Dedifferentiated amniotic fluid mesenchymal stem cell (primary cell): ENCODE data around the gene NEDD9.

Experiments used
- DNase-seq: peaks from one replicate; pipeline ENCODE4 v3.0.0-alpha.2; 2016; ENCODE audit errors: extremely low spot score

The NEDD9 gene

DNA sequence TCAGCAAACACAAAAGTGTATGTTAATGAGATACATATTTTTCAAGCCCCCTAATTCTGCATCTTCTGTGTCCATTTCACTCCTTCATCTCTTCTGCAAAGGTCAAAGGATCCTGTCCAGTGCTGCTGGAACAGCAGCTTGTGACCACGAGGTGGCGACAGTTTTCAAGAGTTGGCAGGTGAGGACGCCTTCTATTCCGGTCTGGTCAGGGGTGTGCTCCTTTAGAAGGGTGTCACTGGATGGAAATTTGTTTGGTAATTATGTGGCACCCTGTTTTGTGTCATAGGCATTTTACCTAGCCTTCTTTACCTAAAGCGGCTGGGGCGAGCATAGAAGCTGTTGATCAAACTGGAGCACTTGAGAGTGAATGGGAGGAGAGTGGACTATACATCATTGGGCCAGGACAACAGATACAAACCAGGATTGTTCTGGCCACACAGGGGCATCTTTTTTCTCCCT lies 88.0 kb downstream of the NEDD9 start:
- DNase-seq: peak; percentile 58

DNA sequence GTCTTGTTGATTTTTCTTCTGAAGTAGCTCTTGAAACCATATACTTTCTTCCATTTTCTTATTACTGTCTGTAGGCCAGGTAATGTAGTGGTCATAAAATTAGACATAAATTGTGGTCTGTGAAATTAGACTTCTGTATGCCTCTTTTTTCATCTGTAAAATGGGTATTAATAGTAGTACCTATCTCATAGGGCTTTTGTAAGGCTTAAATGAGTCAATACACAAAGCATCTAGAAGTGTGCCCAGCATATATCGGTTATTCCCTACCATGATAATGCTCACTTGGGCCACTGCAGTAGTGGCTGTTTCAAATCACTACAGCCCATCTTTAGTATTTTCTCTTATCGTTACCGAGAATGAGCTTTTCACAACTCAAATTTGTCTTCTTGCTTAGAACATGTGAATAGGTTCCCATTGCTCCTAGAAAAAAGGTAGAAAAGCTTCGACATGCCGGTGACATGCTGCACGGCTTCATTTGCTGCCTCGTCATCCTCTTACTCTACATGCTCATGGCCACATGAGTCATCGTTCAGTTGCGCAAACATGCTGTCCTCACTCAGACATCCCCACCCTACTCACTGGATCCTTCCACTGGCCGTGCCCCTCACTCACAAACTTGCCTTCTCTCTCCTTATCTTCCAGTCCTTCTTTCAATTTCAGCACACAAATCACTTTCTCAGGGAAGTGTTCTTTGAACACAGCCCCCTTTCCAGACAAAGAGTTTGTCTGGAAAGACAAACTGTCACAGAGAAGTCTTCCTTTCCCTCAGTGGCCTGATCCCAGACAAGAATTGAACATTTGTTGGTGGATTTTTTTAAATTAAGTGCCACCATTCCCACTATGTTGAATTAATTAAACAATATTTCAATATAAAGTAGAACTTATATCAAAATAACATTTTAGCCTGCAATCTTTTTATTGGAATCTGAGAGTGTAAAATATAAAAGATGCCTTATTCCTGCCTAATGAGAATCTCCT lies 88.8 kb downstream of the NEDD9 start:
- no peak for DNase-seq

DNA sequence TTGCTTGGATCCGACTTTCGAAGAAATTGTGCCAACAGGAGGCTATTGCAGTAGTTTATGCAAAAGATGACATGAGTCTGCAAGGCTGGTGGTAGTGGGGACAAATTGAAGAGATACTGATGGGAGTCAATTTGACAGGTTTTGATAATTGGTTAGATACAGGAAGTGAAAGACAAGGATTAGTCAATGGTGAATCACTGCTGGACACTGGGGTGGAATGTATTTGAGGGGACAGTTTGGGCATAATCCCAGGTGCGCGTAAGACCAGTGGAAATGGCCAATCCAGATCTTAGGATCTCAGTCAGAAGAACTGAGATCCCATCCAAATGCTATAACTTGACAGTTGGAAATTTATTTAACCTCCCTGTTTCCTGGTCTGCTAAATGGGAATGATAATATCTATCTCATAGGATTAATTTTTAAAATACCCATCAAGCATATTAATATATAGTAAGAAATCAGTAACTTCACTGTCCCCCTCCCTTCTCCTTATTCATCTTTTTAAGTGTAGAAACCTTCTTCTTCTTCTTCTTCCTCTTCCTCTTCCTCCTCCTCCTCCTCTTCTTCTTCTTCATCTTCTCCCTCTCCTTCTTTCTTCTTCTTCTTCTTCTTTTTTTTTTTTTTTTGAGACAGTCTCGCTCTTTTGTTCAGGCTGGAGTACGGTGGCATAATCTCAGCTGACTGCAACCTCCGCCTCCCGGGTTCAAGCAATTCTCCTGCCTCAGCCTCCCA lies 90.0 kb downstream of the NEDD9 start:
- DNase-seq: no peak

GRCh38 chr6:11141295-11141694 lies 91.2 kb downstream of the NEDD9 start:
- no peak for DNase-seq

GRCh38 chr6:11140056-11140455 lies 92.4 kb downstream of the NEDD9 start:
- DNase-seq: no peak

DNA sequence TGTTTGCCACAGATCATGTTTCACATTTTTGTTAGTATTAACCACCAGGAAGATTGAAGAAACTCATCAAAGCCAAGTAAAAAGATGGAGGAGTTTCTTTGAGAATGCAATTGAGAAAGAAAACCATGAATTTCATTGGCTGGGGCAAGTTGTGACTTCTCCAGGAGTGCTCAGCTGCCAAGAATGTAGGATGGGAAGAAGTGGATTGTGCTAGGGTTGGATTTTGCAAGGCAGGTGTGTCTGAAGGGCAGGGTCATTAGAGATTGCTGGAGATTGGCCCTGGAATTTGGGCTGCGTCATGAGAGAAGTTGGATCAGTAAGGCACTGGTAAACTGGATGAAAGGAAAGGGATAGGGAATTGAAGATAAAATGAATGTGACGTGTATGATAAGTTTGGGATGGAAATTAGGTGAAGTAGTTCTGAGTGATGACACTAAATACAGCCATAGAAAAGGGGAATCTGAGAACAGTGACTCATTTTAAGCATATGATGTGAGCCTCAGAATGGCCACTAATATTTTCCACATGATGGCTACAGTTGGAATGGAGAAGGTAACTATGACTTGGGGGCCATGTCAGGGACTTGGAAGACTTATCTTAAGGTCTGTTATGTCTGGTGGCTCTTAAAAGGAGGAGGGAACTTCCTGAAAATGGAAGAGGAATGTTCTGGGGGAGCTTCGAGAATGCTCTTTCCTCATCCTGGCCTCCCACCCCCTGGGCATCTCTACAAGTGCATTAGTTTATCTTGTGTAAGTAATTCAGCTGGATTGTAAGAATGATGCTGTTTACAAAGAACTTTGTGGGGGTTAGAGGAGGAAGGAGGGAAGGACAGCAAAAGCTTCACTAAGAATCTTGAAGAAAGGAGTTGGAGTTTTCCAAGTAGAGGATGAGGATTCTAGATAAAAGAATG lies 93.2 kb downstream of the NEDD9 start:
- DNase-seq: no peak

DNA sequence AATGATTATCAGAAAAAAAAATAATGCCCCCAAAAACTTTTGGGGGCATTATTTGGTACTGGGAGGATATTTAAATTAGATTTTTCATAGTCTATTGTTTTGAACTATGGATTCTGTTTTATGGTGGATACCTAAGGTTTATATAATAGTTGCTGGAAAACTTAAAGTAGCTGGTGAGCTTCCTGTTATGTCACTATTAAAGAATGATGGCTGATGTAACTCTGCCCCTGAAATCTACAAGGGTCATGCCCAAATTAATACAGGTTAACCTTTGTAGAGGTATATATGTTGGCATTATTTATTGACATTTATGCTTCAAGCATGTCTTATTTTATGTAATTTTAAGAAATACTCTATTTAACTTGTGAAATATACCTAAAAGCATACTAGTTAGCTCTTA lies 95.7 kb downstream of the NEDD9 start:
- DNase-seq: no peak
